ENCODE results near the gene CAMK2D.

Gene CAMK2D

GRCh38 chr4:113594231-113594556 lies 167.3 kb downstream of the CAMK2D start:
- in situ Hi-C loops (cut with HindIII; ENCODE audit: low sequenced_read_pairs), result loop anchor here (5.0 kb wide), 1 partner anchor 53 kb away; no protein-coding TSS in a partner anchor
- no peak overlapping the region for H3K4me3 ChIP-seq (ENCODE audit: low read depth, low read length)
- no peak for DNase-seq (ENCODE audit: low read depth)
- TF ChIP-seq, protein P1, sequence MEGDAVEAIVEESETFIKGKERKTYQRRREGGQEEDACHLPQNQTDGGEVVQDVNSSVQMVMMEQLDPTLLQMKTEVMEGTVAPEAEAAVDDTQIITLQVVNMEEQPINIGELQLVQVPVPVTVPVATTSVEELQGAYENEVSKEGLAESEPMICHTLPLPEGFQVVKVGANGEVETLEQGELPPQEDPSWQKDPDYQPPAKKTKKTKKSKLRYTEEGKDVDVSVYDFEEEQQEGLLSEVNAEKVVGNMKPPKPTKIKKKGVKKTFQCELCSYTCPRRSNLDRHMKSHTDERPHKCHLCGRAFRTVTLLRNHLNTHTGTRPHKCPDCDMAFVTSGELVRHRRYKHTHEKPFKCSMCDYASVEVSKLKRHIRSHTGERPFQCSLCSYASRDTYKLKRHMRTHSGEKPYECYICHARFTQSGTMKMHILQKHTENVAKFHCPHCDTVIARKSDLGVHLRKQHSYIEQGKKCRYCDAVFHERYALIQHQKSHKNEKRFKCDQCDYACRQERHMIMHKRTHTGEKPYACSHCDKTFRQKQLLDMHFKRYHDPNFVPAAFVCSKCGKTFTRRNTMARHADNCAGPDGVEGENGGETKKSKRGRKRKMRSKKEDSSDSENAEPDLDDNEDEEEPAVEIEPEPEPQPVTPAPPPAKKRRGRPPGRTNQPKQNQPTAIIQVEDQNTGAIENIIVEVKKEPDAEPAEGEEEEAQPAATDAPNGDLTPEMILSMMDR (IDR thresholded peaks at IDR 0.05; ENCODE audit: low read depth, low read length, missing control alignments), result no peak

- no peak overlapping the region for H3K4me3 ChIP-seq (ENCODE audit: low read depth, low read length)
- in situ Hi-C loops (cut with HindIII; ENCODE audit: low sequenced_read_pairs), result loop anchor here (5.0 kb wide), 1 partner anchor 54 kb away; no protein-coding TSS in a partner anchor
- DNase-seq (ENCODE audit: low read depth), result no peak
- TF ChIP-seq, protein P1 (IDR thresholded peaks at IDR 0.05; ENCODE audit: low read depth, low read length, missing control alignments), result no peak
Measured at GRCh38 chr4:113593400-113594230, 167.9 kb downstream of the CAMK2D start.

DNA sequence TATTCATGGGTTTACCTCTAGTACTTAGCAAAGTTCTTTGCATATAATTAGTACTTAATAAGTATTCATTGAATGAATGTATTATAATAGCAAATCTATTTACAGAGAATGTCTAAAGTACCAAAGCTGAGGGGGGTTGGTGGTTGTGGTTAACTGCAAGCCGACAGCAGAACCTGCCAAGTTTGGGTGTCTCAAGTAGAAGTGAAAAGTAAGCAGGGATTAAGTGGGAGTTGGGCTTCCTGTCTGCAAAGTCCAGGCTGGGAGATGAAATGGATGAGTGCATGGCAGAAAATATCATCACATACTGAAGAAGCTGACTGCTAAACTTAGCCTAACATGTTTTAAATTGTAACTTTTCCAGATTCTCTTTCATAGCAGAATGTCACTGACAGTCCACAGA lies 169.6 kb downstream of the CAMK2D start:
- H3K4me3 ChIP-seq (ENCODE audit: low read depth, low read length), result no peak overlapping the region
- TF ChIP-seq, protein P1 (IDR thresholded peaks at IDR 0.05; ENCODE audit: low read depth, low read length, missing control alignments), result no peak

GRCh38 chr4:113588895-113589668 lies 172.5 kb downstream of the CAMK2D start:
- no peak overlapping the region for H3K4me3 ChIP-seq (ENCODE audit: low read depth, low read length)
- in situ Hi-C loops (cut with HindIII; ENCODE audit: low sequenced_read_pairs), result no loop called here
- DNase-seq (ENCODE audit: low read depth), result no peak
- TF ChIP-seq, protein P1 (IDR thresholded peaks at IDR 0.05; ENCODE audit: low read depth, low read length, missing control alignments), result no peak

More for the DNA sequence above, 169.6 kb downstream of the CAMK2D start:
- in situ Hi-C loops (cut with HindIII; ENCODE audit: low sequenced_read_pairs), result loop anchor here (5.0 kb wide), 1 partner anchor 55 kb away; no protein-coding TSS in a partner anchor
- peak; percentile 64 for DNase-seq (ENCODE audit: low read depth)

DNA sequence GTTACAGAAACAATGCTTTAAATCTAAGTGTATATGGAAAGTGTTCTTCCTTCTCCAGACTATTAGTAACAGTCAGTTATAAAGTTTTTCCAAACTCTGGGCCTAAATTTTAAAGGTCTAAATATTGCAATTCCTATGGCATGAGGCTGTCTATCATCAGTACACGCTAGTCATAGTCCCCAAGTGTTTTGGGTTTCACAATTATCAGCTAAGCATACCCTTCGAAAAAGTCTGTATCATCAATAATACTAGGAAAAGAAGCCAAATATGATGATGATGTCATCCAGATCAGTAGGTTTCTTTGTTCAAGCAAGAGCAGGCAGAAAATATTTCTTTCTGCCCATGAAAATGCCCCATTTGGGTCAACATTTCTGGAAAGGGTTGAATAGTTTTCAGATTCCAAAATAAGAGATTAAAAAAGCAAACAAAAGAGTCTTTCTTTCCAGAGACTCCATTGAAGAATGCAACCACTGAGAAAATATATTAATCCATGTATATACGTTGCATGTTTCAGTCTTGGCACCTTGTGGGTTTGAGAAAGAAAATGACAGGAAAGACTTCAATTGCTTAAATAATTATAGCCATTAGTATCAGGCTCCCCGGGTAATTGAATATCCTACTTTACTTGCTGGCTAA lies 173.8 kb downstream of the CAMK2D start:
- TF ChIP-seq, protein P1 (IDR thresholded peaks at IDR 0.05; ENCODE audit: low read depth, low read length, missing control alignments), result no peak
- in situ Hi-C loops (cut with HindIII; ENCODE audit: low sequenced_read_pairs), result no loop called here
- H3K4me3 ChIP-seq (ENCODE audit: low read depth, low read length), result no peak overlapping the region
- no peak for DNase-seq (ENCODE audit: low read depth)

DNA sequence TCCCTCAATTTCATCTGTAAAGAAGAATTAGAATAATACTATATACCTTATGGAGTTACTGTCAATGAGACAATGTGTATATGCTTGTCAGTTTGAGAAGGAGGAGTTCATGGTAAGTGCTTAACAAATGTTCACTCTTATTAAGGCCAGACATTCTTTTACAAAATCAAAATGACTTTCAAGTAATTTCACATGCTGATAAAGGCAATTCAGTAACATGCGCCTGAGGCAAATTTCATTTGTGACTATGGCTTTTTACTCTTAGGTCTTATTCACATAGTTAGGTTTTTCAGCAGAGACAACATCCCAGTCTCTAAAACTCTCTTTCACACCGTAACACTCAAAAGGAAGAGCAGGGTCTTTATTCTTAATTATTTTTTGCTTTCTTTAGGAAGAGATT lies 174.4 kb downstream of the CAMK2D start:
- in situ Hi-C loops (cut with HindIII; ENCODE audit: low sequenced_read_pairs), result no loop called here

More for the DNA sequence above, 174.4 kb downstream of the CAMK2D start:
- H3K4me3 ChIP-seq (ENCODE audit: low read depth, low read length), result no peak overlapping the region
- TF ChIP-seq, protein P1 (IDR thresholded peaks at IDR 0.05; ENCODE audit: low read depth, low read length, missing control alignments), result no peak
- no peak for DNase-seq (ENCODE audit: low read depth)
